Kasumi-1 (cell line): Measurements from ENCODE around the gene GGT1.
"Not testable (repeated sequence)": the region's sequence is repeated elsewhere in the genome, so short reads cannot be mapped to it uniquely, and the experiment has no call there.

Experiments
- DNase-seq, 2 experiments: peaks; one replicate each; lab custom pipeline; 2025; lab: John Stamatoyannopoulos, UW

The GGT1 gene

GRCh38 chr22:24599958-24600715 is 2.9 kb upstream of the GGT1 start:
- DNase-seq: not testable (repeated sequence)

DNA sequence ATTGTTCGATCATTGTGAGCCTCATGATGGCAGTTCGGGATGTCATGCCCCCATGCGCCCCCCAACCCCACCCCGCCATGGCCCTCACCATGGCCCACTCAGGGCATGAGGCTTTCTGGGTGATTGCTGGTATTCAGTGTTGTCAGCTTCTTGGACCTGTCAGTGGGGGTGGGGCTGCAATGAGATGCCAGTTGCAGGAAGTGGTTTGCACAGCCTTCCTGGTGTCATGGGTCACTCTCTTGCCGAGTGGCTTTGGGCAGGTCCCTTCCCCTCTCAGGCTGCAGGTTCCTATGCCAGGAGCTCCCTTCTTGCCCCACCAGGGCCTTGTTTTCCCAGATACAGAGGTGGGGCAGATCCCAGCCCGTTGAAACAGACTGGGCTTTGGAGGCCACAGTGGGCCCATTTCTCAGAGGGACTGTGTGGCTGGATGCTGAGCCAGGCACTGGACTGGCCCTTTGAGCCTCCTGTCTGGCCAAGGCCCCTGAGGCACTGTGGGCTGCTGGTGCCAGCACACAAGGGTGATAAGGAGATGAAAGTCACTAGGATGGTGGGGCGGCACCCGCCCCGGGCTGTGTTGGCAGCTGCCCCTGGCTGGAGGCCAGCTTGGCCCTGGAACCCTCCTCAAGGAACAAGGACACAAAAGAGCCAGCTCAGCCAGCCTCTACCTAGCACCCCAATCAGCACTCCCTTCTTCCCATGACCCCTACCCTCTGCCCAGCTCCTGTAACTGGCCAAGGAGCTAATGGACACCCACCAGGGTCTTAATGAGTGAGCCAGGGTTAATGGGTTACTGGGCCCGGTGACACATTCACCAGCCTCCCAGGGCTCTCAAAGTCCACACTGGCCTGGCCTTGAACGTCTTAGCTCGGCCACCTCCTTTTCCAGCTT is 1.5 kb upstream of the GGT1 start:
- DNase-seq: no peak

DNA sequence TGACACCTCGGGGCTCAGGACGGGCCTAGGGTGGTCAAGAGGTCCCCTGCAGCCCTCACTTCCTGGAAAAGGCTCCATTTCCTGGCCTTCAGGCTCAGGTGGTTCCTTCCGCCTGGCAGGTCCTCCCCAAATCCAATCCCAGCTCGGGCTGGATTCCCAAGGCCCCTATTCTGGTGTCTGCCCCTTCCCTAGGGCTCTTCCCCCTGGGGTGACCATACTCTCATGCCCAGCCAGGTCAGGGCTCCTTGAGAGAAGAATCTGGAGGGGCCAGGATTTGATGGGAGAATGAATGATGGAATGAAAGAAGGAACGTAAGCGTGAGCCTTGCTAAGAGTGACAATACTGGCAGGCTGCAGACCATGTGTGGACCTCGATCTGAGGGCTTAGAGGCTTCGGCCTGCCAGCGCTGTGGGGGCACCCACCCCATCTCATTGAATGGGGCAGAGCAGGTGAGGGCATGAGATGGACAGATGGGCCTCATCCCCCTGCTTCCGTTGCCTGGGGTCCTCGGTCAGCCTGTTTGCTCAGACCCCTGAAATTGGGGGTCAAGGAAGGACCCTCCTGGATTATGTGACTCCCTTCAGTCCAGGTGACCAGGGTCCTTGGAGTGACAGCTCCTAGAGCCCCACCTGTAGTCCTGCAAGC is 766 bp upstream of the GGT1 start:
- not testable (repeated sequence) for DNase-seq

DNA sequence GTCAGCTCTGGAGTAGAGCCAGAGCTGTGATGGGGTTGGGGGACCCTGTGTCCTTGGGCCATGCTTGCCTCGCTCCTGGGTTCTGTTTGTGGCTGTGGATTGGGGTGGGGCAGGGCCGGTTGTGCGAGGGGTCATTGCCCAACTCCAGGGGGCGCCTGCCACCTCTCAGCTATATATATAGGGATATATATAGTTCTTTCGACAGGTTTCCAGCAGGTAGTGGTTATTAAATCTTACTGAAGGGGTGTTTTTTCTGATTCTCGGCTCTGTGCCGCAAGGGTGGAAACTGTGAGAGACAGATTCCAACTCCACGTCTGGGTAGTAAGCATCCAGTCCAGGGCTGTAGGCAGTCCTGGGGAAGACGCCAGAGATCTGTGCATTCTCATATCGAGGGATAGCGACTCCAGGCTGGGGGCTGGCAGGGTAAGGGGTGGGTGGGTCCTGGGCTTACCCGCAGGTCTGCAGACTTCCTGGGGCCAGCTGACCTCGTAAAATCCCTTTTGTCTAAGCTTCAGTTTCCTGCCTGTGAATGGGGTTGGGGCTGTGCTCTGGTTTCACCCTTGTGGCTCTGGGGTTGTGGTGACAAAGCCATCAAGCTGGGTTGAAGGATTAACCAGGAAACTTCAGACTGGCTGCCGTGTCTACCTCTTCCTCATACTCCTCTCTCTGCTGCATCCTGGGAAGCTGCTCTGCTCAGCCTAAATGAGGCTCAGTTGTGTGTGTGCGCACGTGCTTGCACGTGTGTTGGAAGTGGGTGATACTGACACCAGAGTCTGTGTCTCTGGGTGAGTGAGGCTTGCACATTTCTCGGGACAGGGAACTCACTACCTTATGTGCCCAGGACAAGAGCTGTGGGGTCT is 1.0 kb downstream of the GGT1 start:
- DNase-seq: peak; percentile 34 to 56

DNA sequence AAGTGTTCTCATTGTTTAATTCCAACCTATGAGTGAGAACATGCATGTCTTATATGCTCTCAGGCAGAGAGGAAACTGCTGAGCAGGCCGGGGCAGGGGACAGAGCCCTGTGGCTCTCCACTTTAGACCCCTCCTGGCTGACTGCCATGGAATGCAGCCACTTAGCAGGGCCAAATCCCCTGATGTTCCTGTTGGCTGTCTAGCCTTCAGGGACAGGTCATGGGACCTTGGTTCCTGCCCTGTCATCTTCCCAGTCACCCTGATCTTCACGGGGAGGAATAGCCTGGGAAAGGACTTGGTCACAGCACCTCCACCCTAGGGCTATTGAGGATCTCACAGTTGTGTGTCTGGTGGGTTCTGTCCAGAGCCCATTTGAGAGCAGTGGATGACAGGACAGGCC is 3.3 kb downstream of the GGT1 start:
- DNase-seq: not testable (repeated sequence)

DNA sequence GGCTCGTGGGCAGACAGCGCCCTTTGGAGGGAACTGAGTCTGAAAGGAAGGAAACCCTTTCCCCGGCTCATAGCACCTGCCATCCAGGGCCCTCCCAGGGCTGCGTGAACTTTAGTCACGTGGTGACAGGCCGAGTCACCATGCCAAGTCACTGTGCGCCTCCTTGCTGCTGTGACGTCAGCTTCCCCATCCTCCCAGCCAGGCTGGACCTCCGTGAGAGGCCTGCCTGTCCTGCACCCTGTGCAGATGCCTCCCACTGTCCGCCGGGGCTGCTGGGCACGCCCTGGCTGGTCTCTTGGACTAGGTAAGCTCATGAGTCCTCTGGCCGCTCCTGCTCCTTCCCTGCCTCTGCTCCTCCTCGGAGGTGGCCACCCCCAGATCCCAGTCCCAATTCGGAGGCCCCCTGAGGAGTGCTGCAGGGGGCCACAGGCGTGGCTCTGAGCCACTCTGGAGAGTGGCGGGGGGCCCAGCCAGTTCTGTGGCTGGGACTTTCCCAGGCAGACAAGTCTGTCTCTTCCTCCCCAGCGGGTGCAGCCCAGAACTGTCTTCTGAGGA is 4.5 kb downstream of the GGT1 start:
- not testable (repeated sequence) for DNase-seq

DNA sequence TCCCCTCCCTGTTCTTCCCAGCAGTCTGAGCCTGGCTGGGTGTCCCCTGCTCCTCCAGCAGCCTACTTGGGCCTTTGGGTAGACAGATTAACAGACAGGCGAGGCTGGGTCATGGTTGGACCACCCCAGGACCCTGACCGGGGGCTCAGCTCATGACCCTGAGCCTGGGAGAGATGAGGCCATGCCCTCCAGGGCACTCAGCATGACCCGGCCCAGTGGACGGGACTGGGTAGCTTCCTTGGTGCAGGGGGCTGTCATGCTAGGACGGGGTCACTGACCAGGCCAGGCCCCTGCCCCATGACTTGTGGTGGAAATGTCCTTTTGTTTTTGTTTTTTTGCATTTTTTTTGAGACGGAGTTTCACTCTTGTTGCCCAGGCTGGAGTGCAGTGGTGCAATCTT is 5.3 kb downstream of the GGT1 start:
- not testable (repeated sequence) for DNase-seq

DNA sequence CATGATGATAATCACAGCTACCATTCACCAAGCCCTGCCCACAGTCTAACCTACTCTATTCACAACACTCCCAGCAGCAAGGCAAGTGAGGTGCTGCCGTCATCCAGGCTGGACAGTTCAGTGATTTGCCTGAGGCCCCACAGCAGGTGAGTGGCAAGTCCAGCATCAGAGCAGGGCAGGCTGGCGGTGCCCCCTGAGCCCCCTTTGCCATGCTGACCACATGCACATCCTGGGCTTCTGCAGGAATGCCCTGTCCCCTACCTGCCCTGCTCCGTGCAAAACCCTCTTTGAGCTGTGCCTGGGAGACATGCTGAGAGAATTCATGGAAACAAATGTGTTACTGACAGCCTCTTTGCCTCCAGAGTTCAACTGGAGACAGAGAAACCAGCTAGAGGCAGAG is 6.9 kb downstream of the GGT1 start:
- not testable (repeated sequence) for DNase-seq

DNA sequence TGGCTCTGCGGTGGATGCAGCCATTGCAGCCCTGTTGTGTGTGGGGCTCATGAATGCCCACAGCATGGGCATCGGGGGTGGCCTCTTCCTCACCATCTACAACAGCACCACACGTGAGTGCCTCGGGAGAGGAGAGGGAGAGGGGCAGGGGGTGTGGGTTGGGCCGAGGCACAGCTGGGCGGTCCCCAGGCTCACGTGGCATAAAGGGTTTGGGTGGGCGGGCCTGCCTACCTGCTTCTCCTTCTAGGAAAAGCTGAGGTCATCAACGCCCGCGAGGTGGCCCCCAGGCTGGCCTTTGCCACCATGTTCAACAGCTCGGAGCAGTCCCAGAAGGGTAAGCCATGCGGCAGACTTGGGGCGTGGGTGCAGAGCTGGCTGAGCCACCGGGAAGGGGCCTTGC is 11.8 kb downstream of the GGT1 start:
- not testable (repeated sequence) for DNase-seq

DNA sequence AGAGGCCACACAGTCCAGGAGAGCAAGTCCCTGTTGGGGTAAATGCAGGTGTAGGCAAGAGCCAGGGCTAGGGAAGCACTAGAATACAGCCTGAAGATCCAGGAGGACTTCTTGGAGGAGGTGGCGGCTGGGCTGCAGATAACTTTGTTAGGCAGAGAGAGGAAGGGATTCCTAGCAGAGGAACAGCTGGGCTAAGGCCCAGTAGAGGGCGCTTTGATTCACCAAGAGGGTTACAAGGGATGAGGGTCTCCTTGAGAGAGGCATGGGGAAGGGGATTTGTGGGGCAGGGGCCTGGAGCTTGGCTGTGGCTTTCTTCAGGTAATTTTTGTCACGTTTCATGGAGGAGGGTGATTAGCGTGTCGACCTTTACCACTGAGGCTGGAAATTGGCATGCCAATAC is 18.3 kb downstream of the GGT1 start:
- not testable (repeated sequence) for DNase-seq

DNA sequence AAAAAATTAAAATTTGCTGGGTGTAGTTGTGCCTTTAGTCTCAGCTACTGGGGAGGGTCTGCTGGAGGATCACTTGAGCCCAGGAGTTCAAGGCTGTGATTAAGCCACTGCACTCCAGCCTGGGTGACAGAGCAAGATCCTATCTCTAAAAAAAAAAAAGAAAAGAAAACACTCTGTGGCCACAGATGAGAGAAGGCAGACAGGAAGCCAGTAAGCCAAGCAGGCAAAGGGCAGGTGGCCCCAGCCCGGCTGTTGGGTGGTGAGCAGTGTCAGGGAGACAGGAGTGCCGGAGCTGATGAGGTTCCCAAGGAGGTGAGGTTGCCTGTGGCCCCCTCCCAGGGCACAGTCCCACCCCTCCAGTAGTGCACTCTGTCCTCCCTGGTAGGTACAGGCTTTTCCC is 19.6 kb downstream of the GGT1 start:
- DNase-seq: not testable (repeated sequence)

DNA sequence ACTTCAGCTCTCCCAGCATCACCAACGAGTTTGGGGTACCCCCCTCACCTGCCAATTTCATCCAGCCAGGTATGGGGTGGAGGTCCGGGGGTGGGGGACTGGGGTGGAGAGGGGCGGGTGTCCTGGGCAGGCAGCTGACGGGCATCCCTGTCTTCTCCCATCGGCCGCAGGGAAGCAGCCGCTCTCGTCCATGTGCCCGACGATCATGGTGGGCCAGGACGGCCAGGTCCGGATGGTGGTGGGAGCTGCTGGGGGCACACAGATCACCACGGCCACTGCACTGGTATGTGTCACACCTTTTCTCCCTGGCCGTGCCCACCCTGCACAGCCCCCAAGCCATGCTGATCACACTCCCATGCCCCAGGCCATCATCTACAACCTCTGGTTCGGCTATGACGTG is 24.9 kb downstream of the GGT1 start:
- DNase-seq: not testable (repeated sequence)

DNA sequence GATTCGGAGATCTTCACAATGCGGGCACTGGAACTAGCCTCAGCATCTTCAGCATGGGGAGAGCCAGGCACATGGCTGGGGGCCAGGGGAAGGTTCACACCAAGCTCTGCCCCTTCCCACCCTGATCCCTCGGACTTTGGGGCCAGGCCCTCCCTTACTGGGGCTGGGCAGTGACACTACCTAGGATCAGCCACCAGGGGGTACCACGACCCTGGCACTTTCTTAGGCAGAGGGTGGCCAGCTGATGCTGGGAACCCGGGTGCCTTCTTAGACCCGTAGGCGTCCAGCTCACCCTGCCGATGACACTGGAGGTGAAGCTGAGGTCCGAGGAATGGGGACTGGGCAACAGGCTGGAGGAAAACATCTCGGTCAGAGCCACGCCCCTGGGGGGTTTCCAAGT is 26.1 kb downstream of the GGT1 start:
- peak; percentile 0 to 7 for DNase-seq

GRCh38 chr22:24630812-24631427 is 27.9 kb downstream of the GGT1 start:
- peak; percentile 6 to 7 for DNase-seq

GRCh38 chr22:24631430-24632122 is 28.6 kb downstream of the GGT1 start:
- DNase-seq: not testable (repeated sequence)

- DNase-seq: peak; percentile 6 to 29
Observed at GRCh38 chr22:24632642-24633041, 29.6 kb downstream of the GGT1 start.

- peak; percentile 12 to 15 for DNase-seq
Observed at GRCh38 chr22:24633231-24634023, 30.4 kb downstream of the GGT1 start.

DNA sequence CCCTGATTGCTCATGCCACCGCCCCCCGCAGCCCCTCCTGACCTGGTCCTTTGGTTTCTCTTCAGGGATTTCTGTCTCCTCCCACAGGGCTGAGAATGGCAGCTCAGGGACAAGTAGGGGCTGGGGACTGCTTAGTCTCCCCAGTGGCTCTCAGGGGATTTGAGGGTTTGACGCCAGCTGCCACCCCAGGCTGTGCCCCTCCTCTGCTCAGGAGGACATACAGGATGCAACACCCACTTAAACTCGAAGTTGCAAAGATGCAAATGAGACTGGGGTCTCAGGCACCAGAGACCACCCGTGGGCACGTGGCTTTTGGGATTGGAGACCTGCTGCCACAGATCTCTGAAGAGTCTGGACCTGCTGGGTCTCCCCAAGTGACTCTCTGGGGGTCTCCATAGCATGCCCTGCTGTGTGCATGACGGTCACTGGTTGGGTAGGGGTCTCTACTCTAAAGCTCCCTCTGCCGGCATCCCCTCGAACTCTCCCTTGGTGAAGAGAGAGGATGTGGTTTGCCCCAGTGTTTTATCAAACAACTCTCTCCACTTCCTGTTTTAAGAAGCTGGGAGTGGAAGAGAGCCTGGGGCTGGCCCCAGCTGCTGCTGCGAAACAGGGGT is 31.9 kb downstream of the GGT1 start:
- DNase-seq: peak; percentile 4 to 12

DNA sequence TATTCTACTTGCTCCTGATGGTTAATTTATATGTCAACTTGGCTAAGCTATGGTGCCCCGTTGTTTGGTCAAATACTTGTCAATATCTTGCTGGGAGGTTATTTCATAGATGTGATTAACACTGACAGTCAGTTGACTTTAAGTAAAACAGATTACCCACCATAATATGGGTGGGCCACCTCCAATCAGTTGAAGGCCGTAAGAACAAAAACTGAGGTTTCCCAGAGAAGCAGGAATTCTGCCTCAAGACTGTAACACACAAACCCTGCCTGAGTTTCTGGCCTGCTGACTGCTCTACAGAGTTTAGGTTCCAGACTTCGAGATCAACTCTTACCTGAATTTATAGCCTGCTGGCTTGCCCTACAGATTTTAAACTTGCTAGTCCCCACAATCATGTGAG is 33.5 kb downstream of the GGT1 start:
- not testable (repeated sequence) for DNase-seq
